Muscle of back (tissue), 11 donors: ENCODE results near the gene TPX2. TPM values are rescaled to one million over a fixed set of nuclear protein-coding genes. Genes with fewer than 3 reads are reported as not detected.

ENCODE experiments used
- DNase-seq, 3 donors: peaks; one replicate each; pipeline versions ENCODE4 v3.0.0 to v3.0.0-alpha.2; 2013
- polyA plus RNA-seq, 10 donors: library from polyadenylated mRNA; unstranded; fragments of 120-200 nt; gene quantifications; one replicate each; pipeline ENCODE4 v1.2.1, GENCODE V29; 2013; ENCODE audit not compliant: insufficient read length in 10 of 10

The TPX2 gene
- polyA plus RNA-seq, 10 donors, result 20.0 to 46.9 (median 30.5) TPM

DNA sequence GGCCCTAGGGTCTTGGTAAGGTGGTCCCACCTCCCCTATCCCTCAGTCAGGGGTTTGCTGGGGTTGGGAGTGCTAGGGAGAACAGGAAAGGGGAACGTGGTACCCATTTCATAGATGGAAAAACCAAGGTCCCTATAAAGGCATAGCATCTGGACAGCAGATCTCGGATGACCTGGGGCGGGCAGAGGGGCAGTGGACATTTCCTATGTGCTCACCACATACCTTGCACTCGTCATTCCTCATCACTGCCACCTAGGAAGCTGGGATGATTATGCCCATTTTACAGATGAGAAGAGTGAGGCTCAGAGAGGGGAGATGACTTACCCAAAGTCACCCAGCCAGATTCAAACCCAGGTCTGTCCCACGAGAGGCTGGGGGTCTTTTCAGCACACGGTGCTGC lies 92.1 kb downstream of the TPX2 start:
- no peak for DNase-seq

DNA sequence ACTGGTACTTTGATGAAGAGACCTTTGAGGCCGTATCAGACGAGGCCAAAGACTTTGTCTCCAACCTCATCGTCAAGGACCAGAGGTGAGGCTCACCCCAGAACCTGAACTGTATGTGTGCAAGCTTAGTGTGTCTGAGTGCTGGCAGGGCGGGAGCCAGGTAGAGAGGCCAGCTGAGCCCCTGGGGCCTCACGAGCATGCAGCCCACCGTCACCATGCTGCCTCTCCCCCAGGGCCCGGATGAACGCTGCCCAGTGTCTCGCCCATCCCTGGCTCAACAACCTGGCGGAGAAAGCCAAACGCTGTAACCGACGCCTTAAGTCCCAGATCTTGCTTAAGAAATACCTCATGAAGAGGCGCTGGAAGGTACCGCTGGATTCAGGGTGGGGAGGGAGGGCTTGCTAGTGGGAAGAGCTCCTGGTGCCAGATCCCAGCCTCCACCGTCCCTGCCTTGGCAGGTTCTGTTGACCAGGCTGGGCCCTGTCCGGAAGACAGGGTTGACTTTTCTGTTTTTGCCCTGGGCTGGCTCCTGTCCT lies 92.7 kb downstream of the TPX2 start:
- DNase-seq, result no peak

DNA sequence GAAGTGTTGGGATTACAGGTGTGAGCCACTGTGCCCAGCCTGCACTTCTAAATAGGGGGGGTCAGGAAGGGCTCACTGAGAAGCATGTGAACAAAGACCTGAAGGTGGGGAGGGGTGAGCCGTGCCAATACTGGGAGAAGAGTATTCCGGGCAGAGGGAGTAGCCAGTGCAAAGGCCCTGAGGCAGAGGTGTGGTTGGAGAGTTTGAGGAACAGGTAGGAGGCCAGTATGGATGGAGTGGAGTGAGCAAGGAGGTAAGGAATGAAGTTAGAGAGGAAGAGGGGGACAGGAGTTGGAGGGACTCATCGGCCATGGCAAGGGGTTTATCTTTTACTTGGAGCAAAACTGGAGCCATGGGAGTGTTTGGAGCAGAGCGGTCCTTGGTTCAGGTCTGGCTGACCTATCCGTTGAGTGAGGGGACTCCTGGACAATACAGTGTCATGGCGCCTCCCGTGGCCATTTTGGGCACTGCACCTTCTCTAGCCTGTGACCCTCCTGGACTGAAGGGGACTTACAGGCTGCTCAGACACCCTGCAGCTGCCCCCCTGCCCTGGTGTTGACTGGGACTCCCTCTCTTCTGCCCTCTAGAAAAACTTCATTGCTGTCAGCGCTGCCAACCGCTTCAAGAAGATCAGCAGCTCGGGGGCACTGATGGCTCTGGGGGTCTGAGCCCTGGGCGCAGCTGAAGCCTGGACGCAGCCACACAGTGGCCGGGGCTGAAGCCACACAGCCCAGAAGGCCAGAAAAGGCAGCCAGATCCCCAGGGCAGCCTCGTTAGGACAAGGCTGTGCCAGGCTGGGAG lies 94.2 kb downstream of the TPX2 start:
- DNase-seq, result no peak

DNA sequence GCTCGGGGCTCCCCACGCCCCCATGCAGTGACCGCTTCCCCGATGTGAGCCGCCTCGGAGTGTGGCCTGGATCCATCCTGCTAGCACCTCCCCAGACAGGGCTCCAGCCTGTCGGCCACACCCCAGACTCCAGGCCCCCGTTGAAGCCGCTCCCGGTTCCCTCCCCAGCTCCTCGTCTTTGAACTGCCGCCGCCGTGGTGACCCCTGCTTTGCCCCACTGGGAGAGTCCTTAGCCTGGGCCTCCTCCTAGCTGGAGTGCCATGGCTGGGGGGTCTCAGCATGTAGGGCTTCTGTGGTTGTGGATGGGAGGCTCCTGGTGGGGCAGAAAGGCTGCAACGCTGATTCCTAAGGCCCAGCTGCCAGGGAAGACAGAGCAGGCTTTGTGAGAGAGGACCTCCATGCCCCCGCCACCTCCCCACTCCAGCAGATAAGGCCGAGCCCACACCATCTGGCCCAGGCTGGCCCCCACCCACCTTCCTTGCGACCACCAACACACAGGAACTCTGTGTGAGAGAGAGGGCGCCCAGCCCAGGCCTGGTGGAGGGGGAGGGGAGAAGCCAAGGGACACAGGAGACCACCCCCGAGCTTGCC lies 94.9 kb downstream of the TPX2 start:
- no peak for DNase-seq

DNA sequence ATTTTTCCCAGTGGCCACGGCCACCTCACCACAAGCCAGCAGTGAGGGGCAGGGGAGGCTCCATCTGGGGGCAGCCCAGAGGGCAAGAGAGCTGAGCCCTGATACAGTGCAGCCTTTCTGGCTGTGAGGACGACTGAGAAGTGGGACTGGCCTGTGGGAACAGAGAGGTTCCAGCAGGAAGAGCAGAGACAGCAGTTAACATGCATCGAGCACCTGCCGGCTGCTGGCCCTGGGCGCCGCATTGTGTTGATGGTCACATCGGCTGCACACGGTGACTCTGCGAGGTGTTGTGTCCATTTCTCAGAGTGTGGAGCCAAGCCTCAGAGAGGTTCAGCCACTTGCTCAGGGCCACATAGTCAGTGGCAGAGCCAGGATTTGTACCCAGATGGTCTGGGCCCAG lies 96.5 kb downstream of the TPX2 start:
- DNase-seq, result no peak

DNA sequence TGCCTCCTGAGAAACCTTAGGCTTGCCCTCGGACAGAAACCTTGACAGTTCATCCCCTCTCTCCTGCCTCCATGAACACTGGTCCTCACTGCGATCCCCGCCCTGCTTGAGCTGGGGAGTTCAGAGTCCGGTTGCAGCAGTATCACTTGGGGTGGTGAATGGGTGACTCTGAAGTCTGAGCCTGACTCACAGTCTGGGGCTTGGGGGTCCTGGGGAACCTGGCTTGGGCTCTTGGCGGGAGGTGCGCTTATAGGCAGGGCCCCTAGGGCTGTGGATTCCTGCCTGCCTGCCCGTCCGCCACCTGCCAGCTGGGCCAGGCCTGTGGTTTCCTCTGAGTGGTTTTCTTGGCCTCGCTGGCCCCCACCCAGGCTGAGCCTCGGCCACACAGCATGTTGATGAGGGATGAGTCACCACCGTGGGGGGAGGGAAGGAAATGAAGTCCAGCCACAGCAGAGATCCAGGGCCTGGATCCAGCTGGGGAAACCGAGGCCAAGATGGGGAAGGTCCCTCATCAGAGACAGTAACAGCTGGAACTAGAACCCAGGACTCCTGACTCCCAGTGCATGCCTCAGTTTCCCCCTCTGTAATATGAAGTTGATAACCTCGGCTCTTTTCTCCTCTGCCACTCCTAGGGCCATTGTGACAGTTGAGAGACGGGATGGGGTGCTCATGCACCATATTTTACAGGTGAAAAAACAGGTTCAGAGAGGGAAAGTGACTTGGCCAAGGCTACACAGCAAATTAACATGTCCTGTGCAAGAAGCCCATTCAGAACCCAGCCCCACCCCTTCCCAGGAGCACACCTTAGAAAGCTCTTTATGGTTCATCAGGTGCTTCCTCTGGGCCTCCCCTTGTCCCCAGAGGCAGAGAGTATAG lies 97.1 kb downstream of the TPX2 start:
- peak; percentile 71 to 87 (median 73) for DNase-seq

DNA sequence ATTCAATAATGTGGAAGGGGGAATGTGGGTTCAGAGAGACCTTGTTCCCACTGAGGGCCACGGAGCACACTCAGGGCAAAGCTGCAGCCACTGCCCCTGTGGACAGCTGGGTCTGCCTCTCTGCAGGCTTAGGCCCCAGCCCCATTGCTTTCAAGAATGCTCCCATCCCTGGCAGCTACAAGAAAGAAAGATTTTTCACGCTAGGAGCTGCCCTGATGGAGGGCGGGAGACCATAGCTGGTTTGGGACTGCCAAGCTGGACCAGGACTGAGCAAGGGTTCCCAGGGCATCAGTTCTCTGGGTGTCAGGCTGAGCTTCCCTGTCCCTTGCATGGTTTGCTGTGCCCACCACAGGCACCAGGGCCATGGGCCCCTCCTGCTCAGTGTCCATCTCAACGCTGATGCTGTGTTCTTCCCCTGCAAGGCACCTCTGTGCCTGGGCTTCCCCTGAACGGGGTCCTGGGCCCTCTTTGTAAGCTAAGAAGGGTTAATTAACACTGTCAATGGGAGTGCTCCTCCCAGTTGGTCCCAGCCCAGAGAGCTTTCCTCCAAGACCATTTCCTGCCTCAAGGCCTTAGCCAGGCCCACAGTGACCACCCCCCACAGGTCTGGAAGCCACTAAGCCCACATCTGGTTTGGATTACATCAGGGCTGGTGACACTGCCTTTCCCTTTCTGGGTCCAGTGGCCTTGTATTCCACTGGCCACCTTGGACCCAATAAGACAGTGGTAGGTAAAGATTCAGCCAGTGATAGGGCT lies 97.9 kb downstream of the TPX2 start:
- no peak for DNase-seq

DNA sequence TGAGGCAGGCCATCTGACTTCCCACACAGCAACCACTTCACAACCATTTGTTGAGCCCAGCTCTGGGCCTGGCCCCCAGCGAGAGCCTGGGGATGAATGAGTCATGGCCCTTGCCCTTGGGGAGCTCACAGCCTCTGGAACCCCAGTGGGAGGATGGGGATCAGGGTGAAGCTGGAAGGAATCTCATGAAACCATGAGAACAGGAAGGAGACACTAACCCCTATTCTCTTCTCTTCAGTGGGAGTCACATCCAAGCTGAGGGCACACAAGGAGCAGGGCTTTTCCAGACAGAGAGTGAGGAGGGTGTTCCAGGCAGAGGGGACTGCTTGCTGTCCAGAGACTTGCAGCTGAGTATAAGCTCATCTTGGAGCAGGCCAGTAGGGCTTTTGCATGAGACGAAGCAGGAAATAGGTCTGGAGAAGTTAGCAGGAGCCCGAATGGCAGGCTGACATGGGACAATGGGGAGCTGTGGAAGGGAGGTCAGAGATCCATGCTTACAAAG lies 98.9 kb downstream of the TPX2 start:
- DNase-seq, result no peak

DNA sequence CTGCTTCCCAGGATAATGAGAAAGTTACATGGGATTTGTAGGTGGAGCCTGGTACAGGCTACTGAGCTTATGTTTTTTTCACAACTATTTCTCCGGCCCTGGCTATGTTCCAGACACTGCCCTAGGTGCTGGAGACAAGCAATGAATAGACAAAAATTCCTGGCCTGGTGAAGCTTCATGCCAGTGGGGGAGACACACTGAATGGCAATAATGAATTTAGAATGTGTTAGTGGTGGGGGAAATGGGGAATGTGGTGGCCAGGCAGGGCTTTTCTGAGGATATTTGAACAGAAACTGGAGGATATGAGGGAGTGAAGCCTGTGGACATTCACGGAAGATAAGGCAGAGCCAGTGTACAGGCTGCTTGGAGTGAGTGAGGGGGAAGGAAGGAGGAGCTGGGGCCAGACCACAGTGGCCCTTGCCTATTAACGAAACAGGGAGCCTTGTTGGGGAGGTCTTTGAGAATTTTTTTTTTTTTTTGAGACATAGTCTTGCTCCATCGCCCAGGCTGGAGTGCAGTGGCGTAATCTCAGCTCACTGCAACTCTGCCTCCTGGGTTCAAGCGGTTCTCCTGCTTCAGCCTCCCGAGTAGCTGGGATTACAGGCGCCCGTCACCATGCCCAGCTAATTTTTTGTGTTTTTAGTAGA lies 99.7 kb downstream of the TPX2 start:
- no peak for DNase-seq

DNA sequence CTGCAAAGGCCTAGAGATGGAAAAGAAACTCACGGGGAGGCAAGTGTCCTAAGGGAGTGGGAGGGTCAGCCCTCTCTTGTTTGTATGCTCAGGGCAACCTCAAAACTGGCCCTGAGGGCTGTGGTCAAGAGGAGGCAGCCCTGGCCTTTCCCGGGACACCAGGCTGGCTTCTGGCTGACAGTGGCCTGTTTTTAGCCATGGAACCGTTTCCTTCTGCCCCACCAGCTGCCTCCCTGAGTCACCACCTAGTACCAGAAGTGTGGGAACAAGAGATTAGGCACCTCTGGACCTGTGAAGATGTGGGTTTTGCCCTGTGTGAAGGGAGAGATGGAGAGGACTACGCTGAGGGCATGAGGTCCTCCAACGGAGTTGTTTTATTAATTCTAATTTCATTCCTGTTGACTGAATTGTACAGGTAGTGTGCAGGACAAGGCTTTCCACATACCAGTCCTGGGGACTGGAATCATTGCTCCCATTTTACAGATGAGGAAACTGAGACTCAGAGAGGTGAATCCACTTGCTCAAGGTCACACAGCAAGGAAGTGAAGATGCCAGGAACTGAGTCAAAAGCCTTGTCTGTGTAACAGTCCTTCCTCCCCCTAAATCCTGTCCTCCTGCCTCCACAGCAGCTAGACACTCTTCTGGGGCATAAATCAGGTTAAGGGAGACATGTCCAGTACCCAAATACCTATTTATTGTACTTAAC lies 100.8 kb downstream of the TPX2 start:
- DNase-seq, result no peak

DNA sequence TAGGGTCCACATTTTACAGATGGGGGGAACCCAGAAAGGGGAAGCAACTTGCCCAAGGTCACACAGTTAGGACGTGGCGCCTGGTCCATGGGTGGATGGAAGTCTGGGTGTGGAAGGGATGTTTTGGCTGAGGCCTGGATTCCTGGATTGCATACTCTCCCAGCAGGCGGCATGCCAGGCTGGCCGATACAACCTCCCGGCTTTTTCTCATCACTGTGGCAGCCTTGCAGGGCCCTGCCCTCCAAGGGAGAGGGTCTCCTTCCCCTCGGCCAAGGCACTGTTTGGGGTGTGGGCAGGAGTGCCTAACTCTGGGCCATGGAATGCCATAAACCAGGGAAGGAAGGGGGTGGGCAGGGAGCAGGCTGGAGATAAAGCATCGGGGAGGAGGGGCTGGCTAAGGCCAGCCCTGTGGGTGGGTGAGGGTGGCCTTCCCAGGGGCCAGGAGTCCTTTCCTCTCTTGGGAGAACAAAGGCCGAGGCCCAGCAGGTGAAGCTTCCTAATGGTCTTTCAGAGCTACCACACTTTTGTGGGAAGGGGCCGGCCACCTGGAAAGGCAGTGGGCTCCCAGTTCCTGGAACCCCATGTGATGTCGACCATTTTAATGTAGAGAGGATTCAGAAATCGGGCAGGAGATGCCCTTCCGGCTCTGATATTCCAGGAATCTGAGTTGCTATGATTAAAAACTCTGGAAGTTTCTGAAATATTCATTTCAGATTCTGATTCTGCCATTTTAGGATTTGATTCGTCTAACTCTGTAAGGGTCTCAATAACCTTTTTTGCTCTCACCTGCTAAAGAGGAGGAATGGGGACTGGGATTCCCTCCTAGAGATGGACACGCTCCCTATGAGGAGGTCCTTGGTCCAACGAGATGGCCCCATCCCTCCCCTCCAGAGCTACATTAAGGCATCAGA lies 102.1 kb downstream of the TPX2 start:
- DNase-seq, result no peak

DNA sequence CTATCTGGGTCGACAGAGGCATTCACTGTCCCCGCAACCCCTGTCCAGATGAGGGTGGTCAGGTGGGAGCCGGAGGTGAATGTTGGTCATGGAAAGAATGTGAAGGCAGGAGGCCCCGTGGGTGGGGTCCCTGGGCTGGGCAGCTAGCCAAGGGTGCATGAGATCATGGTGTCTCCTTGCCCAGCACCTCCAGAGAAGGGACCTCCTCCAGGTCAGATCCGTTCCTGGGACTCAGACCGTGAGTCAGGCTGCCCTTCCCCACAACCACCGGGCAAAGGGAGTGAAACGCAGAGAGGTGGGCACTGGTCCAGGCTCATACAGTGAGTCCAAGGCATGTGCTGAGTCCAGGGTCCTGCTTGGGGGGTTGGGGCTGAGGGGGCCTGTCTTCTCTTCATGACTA lies 102.8 kb downstream of the TPX2 start:
- no peak for DNase-seq

DNA sequence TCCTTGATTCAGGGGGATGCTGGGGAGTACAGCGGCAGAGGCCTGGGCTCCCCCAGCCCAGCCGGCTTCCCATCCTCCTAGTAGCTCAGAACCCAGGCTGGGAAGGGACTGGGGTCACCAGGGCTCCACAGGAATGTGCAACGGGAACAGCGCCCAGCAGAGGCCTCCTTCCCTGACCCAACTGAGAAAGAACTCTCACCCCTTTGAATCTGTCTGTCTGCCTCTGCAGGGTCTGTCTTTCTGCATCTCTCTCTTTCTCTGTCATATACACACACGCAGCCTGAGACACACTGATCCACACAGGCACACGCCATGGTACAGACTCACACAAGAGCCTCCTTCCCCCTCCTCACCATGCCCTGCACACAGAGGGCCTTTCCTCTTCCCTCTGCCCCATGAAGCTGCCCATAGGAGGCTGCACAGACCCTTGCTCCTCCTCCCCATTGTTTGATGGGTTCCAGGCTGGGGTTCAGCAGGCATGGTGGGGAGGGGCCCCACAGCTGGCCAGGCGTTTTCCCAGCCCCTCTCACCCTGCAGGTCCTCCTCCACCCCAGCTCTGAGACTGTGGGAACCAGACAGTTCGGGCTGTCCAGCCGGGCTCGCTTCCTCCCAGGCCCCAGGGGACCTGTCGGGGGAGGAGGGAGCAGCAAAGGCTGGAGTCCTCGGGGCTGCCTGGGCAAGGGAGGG lies 103.5 kb downstream of the TPX2 start:
- peak in 1 of 3 donors; percentile 75 for DNase-seq

DNA sequence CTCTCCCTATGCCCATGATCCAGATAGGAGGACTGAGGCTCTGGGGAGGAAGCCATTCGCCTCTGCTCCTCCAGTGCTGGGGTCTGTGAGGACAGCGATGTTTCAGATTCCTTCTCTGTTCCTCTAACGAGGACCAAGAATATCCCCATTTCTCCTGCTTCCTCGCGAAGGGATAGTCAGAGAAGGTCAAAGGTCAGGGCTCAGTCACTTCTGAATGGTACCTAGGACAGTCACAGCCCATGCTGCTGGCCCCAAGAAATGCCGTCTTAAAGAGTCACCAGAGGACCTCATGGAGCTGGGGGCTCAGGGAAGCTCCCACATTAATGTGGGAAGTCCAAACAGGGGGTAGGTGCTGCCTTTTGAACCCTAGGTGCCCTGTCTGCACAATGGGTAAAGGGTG lies 104.2 kb downstream of the TPX2 start:
- no peak for DNase-seq

DNA sequence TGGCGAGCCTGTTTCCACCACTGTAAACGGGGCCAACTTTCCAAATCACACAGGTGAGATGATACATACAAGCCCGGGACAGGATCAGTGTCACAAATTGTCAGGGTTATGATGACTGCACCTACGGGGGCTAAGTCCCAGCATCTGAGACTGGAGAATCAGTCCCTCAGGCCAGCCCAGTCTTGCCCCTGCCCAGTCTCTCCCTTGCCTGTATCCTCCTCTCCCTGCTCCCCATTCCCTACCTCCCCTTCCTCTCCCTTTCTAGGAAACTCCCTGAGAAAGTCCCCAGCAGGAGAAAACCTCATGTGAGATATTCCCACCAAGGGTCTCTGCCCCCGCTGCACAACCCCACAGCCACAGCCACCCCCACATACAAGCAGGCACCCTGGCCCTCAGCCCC lies 104.8 kb downstream of the TPX2 start:
- no peak for DNase-seq

DNA sequence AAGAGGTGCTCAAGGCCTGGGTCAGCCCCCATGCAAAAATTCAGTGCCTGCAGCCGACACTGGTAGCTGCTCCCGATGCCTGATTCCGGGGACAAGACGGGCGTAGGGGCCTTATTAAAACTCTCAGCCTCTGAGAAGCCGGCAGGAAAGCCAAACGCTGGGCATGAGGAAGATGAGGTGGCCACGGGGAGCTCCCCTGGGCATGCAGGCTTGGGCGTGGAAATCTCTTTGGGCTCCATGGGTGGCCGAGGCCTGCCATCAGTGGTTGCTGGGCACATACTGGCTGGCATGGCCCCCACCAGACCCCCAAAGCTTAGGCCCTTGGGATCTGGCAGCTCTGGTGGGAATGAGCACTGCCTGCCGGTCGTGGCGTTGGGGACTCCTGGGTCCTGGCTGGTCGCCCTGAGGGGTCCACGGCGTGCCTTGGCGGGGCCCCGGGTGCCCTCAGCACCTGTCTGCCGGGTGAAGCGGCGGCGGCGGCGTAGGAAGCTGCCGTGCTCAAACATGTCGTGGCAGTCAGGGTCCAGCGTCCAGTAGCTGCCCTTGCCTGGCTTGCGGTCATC lies 105.7 kb downstream of the TPX2 start:
- DNase-seq, result no peak

DNA sequence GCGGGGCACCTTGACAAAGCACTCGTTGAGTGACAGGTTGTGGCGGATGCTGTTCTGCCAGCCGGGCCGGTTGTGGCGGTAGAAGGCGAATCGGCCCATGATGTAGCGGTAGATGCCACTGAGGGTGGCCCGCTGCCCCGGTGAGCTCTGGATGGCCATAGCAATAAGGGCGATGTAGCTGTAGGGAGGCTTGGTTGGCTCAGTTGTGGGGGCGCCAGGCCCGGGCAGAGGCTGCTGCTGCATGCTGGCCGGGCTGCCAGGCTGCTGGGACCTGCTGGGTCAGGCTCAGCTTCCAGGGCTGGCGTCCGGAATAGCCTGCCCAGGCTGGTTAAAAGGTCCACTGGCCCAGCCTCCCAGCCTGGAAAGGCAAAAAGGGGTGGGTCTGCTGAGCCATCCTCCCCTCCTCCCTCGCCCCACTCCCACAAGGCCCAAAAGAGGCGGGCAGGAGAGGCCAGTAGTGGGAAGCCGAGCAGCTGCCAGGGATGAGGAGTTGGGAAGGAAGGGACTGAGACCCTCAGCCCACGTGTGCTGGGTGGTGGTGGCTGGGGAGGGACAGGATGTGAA lies 106.3 kb downstream of the TPX2 start, which contains the start of gene FOXS1:
Gene FOXS1 (minus strand): TSS at position 305 of the 564 bp plus-strand sequence. CDS start 62 bp downstream, at position 243.
- peak in 2 of 3 donors; percentile 22 to 82 for DNase-seq

DNA sequence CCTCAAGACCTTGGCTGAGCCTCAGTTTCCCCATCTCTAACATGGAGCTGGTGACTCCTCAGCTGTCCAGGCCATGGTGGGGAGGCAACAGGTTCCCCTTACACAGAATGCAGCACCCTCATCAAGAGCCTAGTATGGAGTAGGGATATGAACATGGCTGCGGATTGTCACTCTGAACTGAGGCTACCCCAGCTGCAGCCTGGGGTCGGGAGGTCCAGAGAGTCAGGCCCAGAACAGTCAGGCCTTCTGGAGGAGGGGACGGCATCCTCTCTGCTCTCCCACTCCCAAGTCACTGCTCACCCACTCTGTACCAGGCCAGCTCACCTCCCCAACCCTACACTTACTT lies 107.7 kb downstream of the TPX2 start:
- DNase-seq, result no peak
